Melanocyte of skin (primary cell): ENCODE measurements around the gene LRRC56. TPM values are rescaled to one million over a fixed set of nuclear protein-coding genes. Genes with fewer than 3 reads are reported as not detected.

ENCODE experiments used
- small RNA-seq, 2 donors: library from RNA; depleted of rRNA; stranded (forward); fragments of <200 nt; gene quantifications; one replicate each; pipeline ENCODE3, GENCODE V24; 2012
- total RNA-seq, 2 donors: library from RNA; depleted of rRNA; stranded (reverse); fragments of >200 nt; gene quantifications; 2 replicates each; pipeline ENCODE4 v1.2.3, GENCODE V29; 2012

LRRC56 gene, protein sequence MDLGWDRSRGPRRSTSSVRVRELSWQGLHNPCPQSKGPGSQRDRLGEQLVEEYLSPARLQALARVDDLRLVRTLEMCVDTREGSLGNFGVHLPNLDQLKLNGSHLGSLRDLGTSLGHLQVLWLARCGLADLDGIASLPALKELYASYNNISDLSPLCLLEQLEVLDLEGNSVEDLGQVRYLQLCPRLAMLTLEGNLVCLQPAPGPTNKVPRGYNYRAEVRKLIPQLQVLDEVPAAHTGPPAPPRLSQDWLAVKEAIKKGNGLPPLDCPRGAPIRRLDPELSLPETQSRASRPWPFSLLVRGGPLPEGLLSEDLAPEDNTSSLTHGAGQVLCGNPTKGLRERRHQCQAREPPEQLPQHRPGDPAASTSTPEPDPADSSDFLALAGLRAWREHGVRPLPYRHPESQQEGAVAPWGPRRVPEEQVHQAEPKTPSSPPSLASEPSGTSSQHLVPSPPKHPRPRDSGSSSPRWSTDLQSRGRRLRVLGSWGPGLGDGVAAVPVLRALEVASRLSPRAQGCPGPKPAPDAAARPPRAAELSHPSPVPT
- under 1 TPM; under 0.01 to 0.33 TPM for total RNA-seq

GRCh38 chr11:536841-537621, at the start of gene LRRC56:
TSS of gene LRRC56 (plus strand) at chr11:537527. CDS start at chr11:540685, 3,158 bp downstream.

GRCh38 chr11:506995-507726, 30.2 kb upstream of the LRRC56 start, which contains the start of gene RNH1:
TSS of gene RNH1 (minus strand) at chr11:507242. CDS start at chr11:502162, 5,080 bp downstream.

DNA sequence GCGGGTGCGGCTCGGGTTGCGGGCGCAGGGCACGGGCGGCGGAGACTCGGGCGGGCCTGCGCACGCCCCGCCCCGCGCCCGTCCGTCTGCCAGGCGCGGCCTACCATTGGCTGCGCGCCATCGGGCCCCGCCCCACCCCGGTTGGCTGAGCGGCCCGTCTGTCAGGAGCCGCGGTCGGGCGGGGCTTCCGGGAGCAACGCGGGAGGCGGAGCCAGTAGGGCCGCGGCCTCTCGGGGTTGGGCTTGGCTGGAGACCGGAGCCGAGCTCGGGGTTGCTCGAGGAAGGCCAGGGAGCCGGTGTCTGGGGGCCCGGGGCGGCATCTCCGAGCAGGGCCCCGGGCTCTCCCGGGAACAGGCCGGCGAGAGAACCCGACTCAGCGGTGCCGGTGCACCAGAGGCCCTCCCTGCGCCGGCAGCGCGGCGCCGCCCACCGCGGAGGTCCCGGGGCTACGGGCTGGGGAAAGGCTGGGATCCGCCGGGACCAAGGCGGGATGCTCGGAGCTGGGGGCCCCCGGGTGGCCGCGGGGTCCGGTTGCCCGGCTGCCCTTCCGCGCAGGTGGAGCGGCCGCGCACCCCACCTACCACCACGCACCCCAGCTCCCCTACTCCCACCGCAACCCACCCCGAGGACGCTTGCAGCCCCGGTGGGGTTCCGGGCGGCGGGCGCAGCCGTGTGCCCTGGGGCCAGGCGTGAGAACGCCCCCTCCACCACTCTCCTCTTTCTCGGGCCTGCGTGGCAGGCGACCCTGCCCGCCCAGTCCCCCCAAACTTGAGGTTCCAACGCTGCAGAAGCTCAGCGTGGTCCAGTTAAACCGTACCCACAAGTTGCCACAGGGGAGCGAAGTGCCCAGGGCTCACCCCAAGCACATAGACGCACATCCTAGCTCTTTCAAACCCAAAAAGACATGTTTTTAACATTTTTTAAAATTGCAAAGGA, 1.5 kb upstream of the LRRC56 start, which contains the start of gene HRAS:
HRAS (minus strand) TSS at position 58 of the 936 bp plus-strand sequence.

DNA sequence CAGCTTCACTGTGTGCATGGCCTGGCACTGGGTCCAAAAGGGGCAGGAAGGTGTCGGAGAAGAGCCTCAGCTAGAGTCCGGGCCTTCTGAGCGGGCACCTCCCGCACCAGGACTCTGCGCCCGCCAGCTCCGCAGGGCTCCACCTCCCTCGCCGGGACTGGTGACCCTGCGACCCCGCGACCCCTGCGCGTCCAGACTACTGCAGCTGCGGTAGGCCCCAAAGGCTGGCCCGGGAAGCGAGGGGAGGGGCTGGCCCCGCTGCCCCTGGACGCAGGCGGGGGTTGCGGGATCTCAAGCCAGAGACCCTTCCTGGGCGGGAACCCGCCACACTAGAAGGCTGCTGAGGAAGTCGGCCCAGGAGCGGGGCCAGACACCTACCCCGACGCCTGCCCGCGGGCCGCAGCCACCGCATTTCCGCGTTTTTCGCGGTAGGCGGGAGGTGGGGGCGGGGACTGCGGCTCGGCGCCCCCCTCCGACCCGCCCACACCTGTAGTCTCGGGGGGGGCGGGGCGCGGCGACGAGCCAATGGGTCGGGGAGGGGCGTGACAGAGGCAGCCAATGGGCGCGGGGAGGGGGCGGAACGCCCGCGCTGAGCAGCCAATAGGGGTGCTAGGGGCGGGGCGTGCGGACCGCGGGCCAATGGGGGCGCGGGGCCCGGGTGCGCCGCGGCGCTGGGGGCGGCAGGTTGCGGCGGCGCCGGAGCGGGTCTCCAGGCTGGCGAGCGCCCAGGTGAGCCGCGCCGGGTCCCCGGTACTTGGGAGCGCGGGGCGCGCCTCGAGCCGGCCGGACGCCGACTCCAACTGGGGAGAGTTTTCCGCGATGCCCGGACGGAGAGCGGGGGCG, 23.2 kb downstream of the LRRC56 start, which contains the start of the genes LMNTD2 and RASSF7:
LMNTD2 (minus strand) TSS at position 434 of the 843 bp plus-strand sequence; CDS start at position 412, 22 bp downstream.
RASSF7 (plus strand) TSS at position 666 of the 843 bp plus-strand sequence. CDS start 799 bp downstream, outside the sequence.

DNA sequence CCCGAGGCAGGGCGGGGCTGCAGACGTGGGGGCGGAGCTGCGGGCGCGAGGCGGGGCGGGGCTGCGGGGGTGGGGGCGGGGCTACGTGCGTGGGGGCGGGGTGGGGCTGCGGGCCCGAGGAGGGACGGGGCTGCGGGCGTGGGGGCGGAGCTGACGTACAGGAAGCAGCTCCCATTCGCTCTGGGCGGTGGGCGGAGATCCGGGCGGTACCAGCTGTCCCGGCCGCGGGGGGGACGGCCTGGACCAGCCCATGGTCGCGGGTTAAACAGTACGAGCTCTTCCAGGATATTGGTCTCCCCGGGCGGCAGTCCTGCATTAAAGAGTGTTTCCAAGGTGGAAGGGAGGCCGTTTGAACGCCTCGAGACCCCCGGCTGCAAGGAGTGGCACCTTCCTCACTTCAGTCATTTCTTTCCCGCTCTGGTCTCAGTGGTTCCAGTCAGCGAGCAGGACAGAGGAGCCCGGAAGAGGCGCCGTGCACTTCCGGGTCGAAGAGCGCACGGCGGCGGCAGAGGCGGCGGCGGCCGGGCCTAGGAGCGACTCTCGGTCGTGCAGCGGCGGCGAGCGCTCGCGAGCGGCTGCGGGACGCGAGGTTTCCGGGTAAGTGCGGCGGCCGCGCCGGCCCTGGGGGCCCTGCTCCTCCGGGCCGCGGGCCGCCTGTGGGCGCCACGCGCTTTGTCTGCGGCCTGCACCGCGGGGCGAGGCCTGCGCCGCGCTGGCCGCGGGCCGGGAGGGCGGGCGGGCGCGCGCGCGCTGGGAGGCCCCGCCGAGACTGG, 38.9 kb downstream of the LRRC56 start, which contains the start of gene PHRF1:
PHRF1 (plus strand) TSS at position 475 of the 773 bp plus-strand sequence. CDS start 5,043 bp downstream, outside the sequence.

Small RNA genes within 50 kb of the gene (small RNA-seq; reads per million reads assigned to genes)
- gene MIR210, result 18.4 to 24.5 reads per million in 2 donors

Other genes with a start within 250 kb of the LRRC56 start
- gene PGGHG, start 248.4 kb upstream of the LRRC56 start, total RNA-seq, result 1 to 10 TPM; 3.4 to 5.7 TPM
- not detected for gene IFITM5, start 238.0 kb upstream of the LRRC56 start, total RNA-seq
- 10 to 100 TPM; 29.6 to 48.5 TPM for gene IFITM2, start 229.7 kb upstream of the LRRC56 start, total RNA-seq
- 100 to 1,000 TPM; 611 to 715 TPM for gene IFITM1, start 223.5 kb upstream of the LRRC56 start, total RNA-seq
- 100 to 1,000 TPM; 292 to 341 TPM for gene IFITM3, start 216.7 kb upstream of the LRRC56 start, total RNA-seq
- gene B4GALNT4, start 168.0 kb upstream of the LRRC56 start, total RNA-seq, result 10 to 100 TPM in 1 of 2 donors, 1 to 10 TPM in 1; 5.0 to 15.8 TPM
- 1 to 10 TPM; 1.3 to 1.4 TPM for gene PKP3, start 143.3 kb upstream of the LRRC56 start, total RNA-seq
- 10 to 100 TPM; 29.6 to 54.7 TPM for gene SIGIRR, start 122.5 kb upstream of the LRRC56 start, total RNA-seq
- gene ANO9, start 95.5 kb upstream of the LRRC56 start, total RNA-seq, result under 1 TPM in 1 of 2 donors, not detected in 1; under 0.01 TPM
- gene PTDSS2, start 87.2 kb upstream of the LRRC56 start, total RNA-seq, result 10 to 100 TPM; 38.9 to 44.0 TPM
- 100 to 1,000 TPM; 203 to 262 TPM for gene RNH1, start 30.3 kb upstream of the LRRC56 start, total RNA-seq
- gene HRAS, start 2.0 kb upstream of the LRRC56 start, total RNA-seq, result 10 to 100 TPM; 29.6 to 64.6 TPM
- gene LMNTD2, start 23.2 kb downstream of the LRRC56 start, total RNA-seq, result 1 to 10 TPM in 1 of 2 donors, under 1 TPM in 1; 0.67 to 1.4 TPM
- gene RASSF7, start 23.4 kb downstream of the LRRC56 start, total RNA-seq, result 1 to 10 TPM; 2.1 to 7.3 TPM
- 10 to 100 TPM; 21.7 to 32.3 TPM for gene PHRF1, start 38.9 kb downstream of the LRRC56 start, total RNA-seq
- 100 to 1,000 TPM; 148 to 177 TPM for gene IRF7, start 78.4 kb downstream of the LRRC56 start, total RNA-seq
- not detected for gene CDHR5, start 87.4 kb downstream of the LRRC56 start, total RNA-seq
- gene SCT, start 89.7 kb downstream of the LRRC56 start, total RNA-seq, result not detected
- gene DRD4, start 99.7 kb downstream of the LRRC56 start, total RNA-seq, result not detected
- 10 to 100 TPM; 39.3 to 53.7 TPM for gene DEAF1, start 157.7 kb downstream of the LRRC56 start, total RNA-seq
- 10 to 100 TPM in 1 of 2 donors, 1 to 10 TPM in 1; 7.0 to 15.1 TPM for gene TMEM80, start 158.3 kb downstream of the LRRC56 start, total RNA-seq
- 10 to 100 TPM; 26.3 to 30.6 TPM for gene EPS8L2, start 168.7 kb downstream of the LRRC56 start, total RNA-seq
- gene TALDO1, start 209.9 kb downstream of the LRRC56 start, total RNA-seq, result 100 to 1,000 TPM; 249 to 377 TPM
- gene GATD1, start 240.0 kb downstream of the LRRC56 start, total RNA-seq, result 10 to 100 TPM; 34.0 to 42.0 TPM